Gastroesophageal sphincter (tissue), 4 donors: Measurements from ENCODE around the gene DIP2C. TPM values are rescaled to one million over a fixed set of nuclear protein-coding genes. Genes with fewer than 3 reads are reported as not detected.
"Not testable (repeated sequence)": the region's sequence is repeated elsewhere in the genome, so short reads cannot be mapped to it uniquely, and the experiment has no call there.

ENCODE experiments used
- ATAC-seq: fragments of 150-250 bp; one replicate; pipeline ENCODE4 v1.9.1; 2016; ENCODE audit warnings: mild to moderate bottlenecking, moderate library complexity
- H3K27ac ChIP-seq, 4 donors: fragments of 200-600 bp; sonication (generic) in 3 of 4; 1 replicate in 3 of 4; 2 replicates in 1 of 4; pipeline ENCODE4 v1.5.1; 2016 to 2019
- H3K27me3 ChIP-seq: fragments of 200-600 bp; sonication (generic); one replicate; pipeline ENCODE4 v1.5.1; 2019
- H3K36me3 ChIP-seq, 2 donors: fragments of 200-600 bp; sonication (generic); one replicate each; pipeline ENCODE4 v1.5.1; 2019; ENCODE audit warnings: control low read depth in 1 of 2
- H3K4me1 ChIP-seq, 3 donors: fragments of 200-600 bp; sonication (generic); 1 replicate in 2 of 3; 2 replicates in 1 of 3; pipeline ENCODE4 v1.5.1; 2016 to 2019; ENCODE audit warnings: control low read depth in 2 of 3
- H3K4me3 ChIP-seq, 2 donors: fragments of 200-600 bp; sonication (generic); one replicate each; pipeline ENCODE4 v1.5.1; 2019; ENCODE audit warnings: mild to moderate bottlenecking in 1 of 2, moderate library complexity in 1 of 2
- H3K9me3 ChIP-seq, 3 donors: fragments of 200-600 bp; sonication (generic); one replicate each; pipeline ENCODE4 v1.5.1; 2017 to 2019; ENCODE audit warnings: control low read depth in 2 of 3
- EP300 ChIP-seq: sonication (generic); formaldehyde crosslinking; IDR thresholded peaks from one replicate; pipeline ENCODE4 v1.6.1; 2017; ENCODE audit warnings: antibody characterized with exemption, mild to moderate bottlenecking
- POLR2A ChIP-seq, 2 donors: fragments of 450-650 bp; IDR thresholded peaks; one replicate each; pipeline ENCODE4 v1.6.1; 2017; ENCODE audit warnings: antibody characterized with exemption in 2 of 2, mild to moderate bottlenecking in 2 of 2, moderate library complexity in 1 of 2
- POLR2AphosphoS5 ChIP-seq: sonication (generic); formaldehyde crosslinking; IDR thresholded peaks from one replicate; pipeline ENCODE4 v1.6.1; 2017; ENCODE audit warnings: antibody characterized with exemption
- WGBS, 2 donors: methylation state at CpG; one replicate each; pipeline ENCODE4 v1.1.5; 2018; ENCODE audit warnings: low coverage in 1 of 2; 5-methylcytosine and 5-hydroxymethylcytosine counted together
- total RNA-seq, 4 donors: library from RNA; depleted of rRNA; stranded (reverse); fragments of >200 nt; gene quantifications; one replicate each; pipeline ENCODE4 v1.1.0, GENCODE V29; 2016
- TF ChIP-seq, protein P1 (sequence below), 4 experiments: fragments of 200-600 bp in 2 of 4; fragments of 450-650 bp in 2 of 4; sonication (generic) in 1 of 4; IDR thresholded peaks; one replicate each; pipeline ENCODE4 v1.5.1; 2017 to 2019; ENCODE audit warnings: antibody characterized with exemption in 4 of 4, mild to moderate bottlenecking in 2 of 4, moderate library complexity in 2 of 4

Gene DIP2C
- total RNA-seq, 4 donors from 2014 or later: 40.8 to 73.8 (median 47.7) TPM

DNA sequence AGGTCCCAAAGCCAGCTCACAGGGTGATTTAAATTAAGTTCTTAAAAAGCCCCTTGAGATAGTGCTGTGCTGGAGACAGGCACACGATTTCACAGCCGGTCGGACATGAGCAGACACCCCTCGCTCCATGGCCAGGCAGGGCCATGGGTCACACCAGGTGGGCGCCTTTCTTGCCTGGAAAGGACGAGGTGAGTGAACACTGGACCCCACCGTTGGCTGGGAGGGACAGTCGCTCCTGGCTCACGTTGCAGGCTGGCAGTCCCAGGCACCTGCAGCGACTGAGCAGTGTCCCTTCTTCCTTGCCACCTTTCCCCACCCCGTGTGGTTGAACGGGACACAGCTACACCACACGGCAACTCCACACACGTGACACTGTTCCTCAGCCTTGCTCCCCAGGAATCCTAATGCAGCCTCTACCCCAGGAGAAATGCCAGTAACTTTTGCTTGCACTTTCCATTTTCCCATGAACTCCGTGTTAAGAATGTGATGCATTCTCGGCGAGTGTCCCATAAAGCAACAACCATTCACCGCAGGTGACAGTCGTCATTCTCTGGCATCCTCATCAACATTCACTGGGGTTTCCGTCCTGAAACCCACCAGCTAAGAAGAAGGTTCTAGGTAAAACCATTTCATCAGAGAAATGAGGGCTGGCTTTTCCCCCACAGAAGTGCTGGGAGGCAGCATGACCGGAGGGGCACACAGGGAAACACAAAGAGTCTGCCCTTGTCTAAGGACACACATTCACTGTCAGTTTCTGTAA lies 336.8 kb downstream of the DIP2C start:
- H3K9me3 ChIP-seq: no peaks in the 10 kb centered on the region
- no peak overlapping the region for H3K4me3 ChIP-seq
- WGBS, 2 donors: 90 to 100% methylated on average over 2 to 7 of the region's 21 CpGs
- TF ChIP-seq, protein P1, sequence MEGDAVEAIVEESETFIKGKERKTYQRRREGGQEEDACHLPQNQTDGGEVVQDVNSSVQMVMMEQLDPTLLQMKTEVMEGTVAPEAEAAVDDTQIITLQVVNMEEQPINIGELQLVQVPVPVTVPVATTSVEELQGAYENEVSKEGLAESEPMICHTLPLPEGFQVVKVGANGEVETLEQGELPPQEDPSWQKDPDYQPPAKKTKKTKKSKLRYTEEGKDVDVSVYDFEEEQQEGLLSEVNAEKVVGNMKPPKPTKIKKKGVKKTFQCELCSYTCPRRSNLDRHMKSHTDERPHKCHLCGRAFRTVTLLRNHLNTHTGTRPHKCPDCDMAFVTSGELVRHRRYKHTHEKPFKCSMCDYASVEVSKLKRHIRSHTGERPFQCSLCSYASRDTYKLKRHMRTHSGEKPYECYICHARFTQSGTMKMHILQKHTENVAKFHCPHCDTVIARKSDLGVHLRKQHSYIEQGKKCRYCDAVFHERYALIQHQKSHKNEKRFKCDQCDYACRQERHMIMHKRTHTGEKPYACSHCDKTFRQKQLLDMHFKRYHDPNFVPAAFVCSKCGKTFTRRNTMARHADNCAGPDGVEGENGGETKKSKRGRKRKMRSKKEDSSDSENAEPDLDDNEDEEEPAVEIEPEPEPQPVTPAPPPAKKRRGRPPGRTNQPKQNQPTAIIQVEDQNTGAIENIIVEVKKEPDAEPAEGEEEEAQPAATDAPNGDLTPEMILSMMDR (IDR thresholded peaks at IDR 0.05): no peak
- TF ChIP-seq EP300: no peak
- no peak for TF ChIP-seq POLR2A (IDR thresholded peaks at IDR 0.05)
- no peak for TF ChIP-seq POLR2AphosphoS5
- no peak for ATAC-seq
- H3K4me1 ChIP-seq: no peaks in the 10 kb centered on the region
- H3K27ac ChIP-seq: no peak overlapping the region
- peaks cover 0 to 100% of the 10 kb centered on the region in 2 donors for H3K36me3 ChIP-seq
- no peaks in the 10 kb centered on the region for H3K27me3 ChIP-seq

DNA sequence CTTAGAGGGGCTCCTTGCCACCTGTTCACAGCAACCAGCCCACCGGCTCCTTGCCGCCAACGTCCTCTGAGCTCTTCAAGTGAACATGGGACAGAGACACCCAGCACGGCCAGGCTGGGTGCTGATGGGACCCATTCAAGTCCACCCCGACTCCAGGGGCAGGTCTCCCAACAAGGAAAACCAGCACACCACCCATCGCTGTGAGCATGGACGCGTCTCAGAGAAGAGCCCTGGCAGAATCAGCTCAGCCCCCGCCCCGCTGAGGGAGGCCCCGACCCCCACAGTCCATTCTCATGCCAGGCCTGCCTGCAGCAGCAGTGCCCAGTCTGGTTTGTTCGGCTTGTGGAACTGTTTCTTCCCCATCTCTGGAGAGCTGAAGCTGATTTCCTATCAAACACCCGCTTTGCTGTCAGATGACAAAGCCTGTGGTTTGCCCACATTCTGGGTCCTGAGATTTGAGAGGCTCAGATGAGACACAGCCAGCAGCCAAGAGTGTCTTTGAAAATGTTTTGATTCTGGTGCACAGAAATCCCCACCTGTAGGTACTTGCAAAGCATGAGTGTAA lies 337.6 kb downstream of the DIP2C start:
- Histone ChIP-seq H3K4me1 (no peaks in the 10 kb centered on the region), H3K36me3 (peaks cover 0 to 93% of the 10 kb centered on the region in 2 donors), H3K9me3 (no peaks in the 10 kb centered on the region), H3K4me3 (no peak overlapping the region), H3K27me3 (no peaks in the 10 kb centered on the region), H3K27ac (no peak overlapping the region)
- no peak for ATAC-seq
- 93% methylated on average over 3 of the region's 13 CpGs; no CpG with 5 or more reads in 1 of the 2 donors for WGBS, 2 donors
- TF ChIP-seq POLR2AphosphoS5 (no peak), POLR2A (IDR thresholded peaks at IDR 0.05) (no peak), EP300 (no peak)
- TF ChIP-seq, protein P1 (IDR thresholded peaks at IDR 0.05): no peak

GRCh38 chr10:350981-351501 lies 338.4 kb downstream of the DIP2C start:
- Histone ChIP-seq H3K9me3 (no peaks in the 10 kb centered on the region), H3K27me3 (no peaks in the 10 kb centered on the region), H3K4me3 (no peak overlapping the region), H3K36me3 (peaks cover 0 to 84% of the 10 kb centered on the region in 2 donors), H3K4me1 (no peaks in the 10 kb centered on the region), H3K27ac (no peak overlapping the region)
- ATAC-seq: no peak
- 82 to 88% methylated on average over 15 of the region's 35 CpGs for WGBS, 2 donors
- TF ChIP-seq POLR2AphosphoS5: no peak
- no peak for TF ChIP-seq EP300
- no peak for TF ChIP-seq POLR2A (IDR thresholded peaks at IDR 0.05)
- TF ChIP-seq, protein P1 (IDR thresholded peaks at IDR 0.05): no peak

DNA sequence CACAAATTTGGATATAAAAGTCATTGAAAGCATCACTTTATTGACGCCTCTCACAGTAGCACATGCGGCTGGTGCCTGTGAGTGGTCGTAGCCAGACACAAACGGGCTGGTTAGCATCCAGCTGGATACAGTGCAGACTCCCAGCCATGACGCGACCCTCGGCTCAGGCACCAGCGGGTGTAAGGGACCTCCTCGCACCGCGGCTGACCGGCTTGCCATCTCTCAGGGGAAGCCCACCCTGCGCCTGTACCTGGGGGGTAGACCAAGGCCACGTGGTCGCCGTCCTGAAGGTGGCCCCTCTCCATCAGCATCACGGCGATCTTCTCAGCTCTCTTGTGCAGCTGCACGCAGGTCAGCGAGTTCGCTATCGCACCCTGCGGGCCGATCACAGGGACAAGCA lies 340.4 kb downstream of the DIP2C start:
- Histone ChIP-seq H3K27ac (no peak overlapping the region), H3K27me3 (no peaks in the 10 kb centered on the region), H3K9me3 (no peaks in the 10 kb centered on the region), H3K4me3 (no peak overlapping the region), H3K4me1 (no peaks in the 10 kb centered on the region), H3K36me3 (peaks cover 0 to 76% of the 10 kb centered on the region in 2 donors)
- TF ChIP-seq POLR2AphosphoS5 (no peak), POLR2A (IDR thresholded peaks at IDR 0.05) (no peak), EP300 (no peak)
- TF ChIP-seq, protein P1 (IDR thresholded peaks at IDR 0.05): no peak
- no peak for ATAC-seq
- WGBS, 2 donors: 97 to 100% methylated on average over 3 to 5 of the region's 24 CpGs

GRCh38 chr10:348456-348855 lies 341.0 kb downstream of the DIP2C start:
- no peaks in the 10 kb centered on the region for H3K27me3 ChIP-seq
- H3K4me1 ChIP-seq: no peaks in the 10 kb centered on the region
- no peaks in the 10 kb centered on the region for H3K9me3 ChIP-seq
- TF ChIP-seq EP300 (no peak), POLR2AphosphoS5 (no peak), POLR2A (IDR thresholded peaks at IDR 0.05) (no peak)
- TF ChIP-seq, protein P1 (IDR thresholded peaks at IDR 0.05): no peak
- H3K36me3 ChIP-seq: peaks cover 0 to 76% of the 10 kb centered on the region in 2 donors
- no peak overlapping the region for H3K4me3 ChIP-seq
- H3K27ac ChIP-seq: no peak overlapping the region
- 89 to 94% methylated on average over 6 to 7 of the region's 17 CpGs for WGBS, 2 donors
- ATAC-seq: no peak

DNA sequence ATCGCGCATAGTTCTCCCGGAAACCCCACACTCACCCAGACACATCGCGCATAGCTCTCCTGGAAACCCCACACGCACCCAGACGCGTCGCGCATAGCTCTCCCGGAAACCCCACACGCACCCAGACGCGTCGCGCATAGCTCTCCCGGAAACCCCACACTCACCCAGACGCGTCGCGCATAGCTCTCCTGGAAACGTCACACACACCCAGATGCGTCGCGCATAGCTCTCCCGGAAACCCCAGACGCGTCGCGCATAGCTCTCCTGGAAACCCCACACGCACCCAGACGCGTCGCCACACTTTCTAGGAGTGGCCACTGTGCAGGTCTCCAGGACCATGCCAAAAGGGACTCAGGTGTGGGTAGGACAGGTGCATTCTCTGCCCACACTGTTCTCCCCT lies 341.7 kb downstream of the DIP2C start:
- peaks cover 0 to 76% of the 10 kb centered on the region in 2 donors for H3K36me3 ChIP-seq
- WGBS, 2 donors: 83 to 95% methylated on average over 12 to 14 of the region's 34 CpGs

GRCh38 chr10:347190-347589 lies 342.3 kb downstream of the DIP2C start:
- H3K9me3 ChIP-seq, ATAC-seq, H3K4me1 ChIP-seq, H3K4me3 ChIP-seq, H3K27me3 ChIP-seq, H3K27ac ChIP-seq: not testable (repeated sequence)
- H3K36me3 ChIP-seq: peaks cover 0 to 76% of the 10 kb centered on the region in 2 donors
- 75 to 82% methylated on average over 4 to 10 of the region's 33 CpGs for WGBS, 2 donors

More for the DNA sequence above, 341.7 kb downstream of the DIP2C start:
- not testable (repeated sequence) for H3K27ac ChIP-seq, ATAC-seq, H3K9me3 ChIP-seq, H3K4me3 ChIP-seq, H3K27me3 ChIP-seq, H3K4me1 ChIP-seq
